ENCODE measurements around the gene SYT7. TPM values are rescaled to one million over a fixed set of nuclear protein-coding genes. Genes with fewer than 3 reads are reported as not detected.

Gene SYT7
- 3.6 and 6.8 TPM in 2 replicates for total RNA-seq

DNA sequence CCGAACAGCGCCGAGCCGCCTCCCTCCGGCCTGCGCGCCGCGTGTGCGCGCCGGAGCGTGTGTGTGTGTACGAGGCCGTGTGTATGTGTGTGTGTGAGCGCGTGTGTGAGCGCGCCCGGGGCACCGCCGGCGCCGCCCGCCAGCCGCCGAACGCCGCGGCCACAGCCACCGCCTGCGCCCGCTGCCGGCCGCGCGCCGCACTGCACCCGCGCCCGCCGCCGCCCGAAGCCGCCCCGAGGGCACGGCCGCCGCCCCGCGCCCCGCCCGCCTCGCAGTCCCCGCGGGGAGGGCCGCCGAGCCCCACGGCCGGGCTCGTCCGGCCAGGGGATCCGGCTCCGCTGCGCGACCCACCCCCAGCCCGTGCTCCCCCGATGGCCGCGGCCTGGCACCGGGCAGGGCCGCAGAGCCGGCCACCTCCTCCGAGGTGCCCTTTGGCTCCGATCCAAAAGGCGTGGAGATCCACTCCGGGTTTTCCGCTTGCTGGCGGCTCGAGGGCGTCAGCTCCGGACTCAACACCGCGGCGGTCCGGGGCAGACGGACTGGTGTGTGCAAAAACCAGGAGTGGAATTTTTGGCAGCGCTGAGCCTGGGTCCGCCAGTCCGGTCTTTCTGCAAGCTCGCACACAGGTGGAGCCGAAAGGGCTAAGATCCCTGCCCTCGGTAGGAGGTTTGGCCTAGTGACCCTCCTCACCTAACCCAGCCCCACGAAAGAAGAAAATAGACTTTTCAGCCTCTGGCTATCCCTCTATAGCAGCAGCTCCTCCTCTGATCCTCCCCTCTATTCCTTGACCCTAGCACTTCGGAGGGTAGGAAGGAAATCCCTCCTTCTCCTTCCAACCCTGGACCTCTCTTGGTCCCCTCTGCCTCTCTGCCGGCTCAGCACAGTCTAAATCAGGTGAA, at the start of gene SYT7:
SYT7 (minus strand) TSS at position 47 of the 899 bp plus-strand sequence. CDS start 256 bp downstream, outside the sequence.
- H3K4me3 ChIP-seq (ENCODE audit: insufficient read depth, low read length) = peak within 1 kb of the TSS; percentile 66
- TF ChIP-seq CTCF (IDR thresholded peaks at IDR 0.05; ENCODE audit: extremely low read depth, low read depth, low read length) = no peak
- peaks cover 43% of the 10 kb centered on the region for H3K27me3 ChIP-seq (ENCODE audit: insufficient read depth, low read length)
- DNase-seq (ENCODE audit: insufficient read length, low spot score, missing footprints) = peak; percentile 100
- no peak within 1 kb of the TSS for H2AFZ ChIP-seq (ENCODE audit: low read length)
- no peaks in the 10 kb centered on the region for H3K36me3 ChIP-seq (ENCODE audit: insufficient read depth, low read length)
- peaks cover 4% of the 10 kb centered on the region for H3K4me1 ChIP-seq (ENCODE audit: insufficient read depth, low read length)
- peaks cover 6% of the 10 kb centered on the region for H4K20me1 ChIP-seq (ENCODE audit: insufficient read depth, low read length)
- H3K79me2 ChIP-seq (ENCODE audit: insufficient read depth, low read length) = no peaks in the 10 kb centered on the region
- no peaks in the 10 kb centered on the region for H3K9me3 ChIP-seq (ENCODE audit: low read depth, low read length)
- no peak within 1 kb of the TSS for H3K27ac ChIP-seq (ENCODE audit: low read depth, low read length)
- peak within 1 kb of the TSS; percentile 64 for H3K4me2 ChIP-seq (ENCODE audit: insufficient read depth, low read length)

- no peak overlapping the region for H3K4me2 ChIP-seq (ENCODE audit: insufficient read depth, low read length)
- H3K36me3 ChIP-seq (ENCODE audit: insufficient read depth, low read length) = peaks cover 2% of the 10 kb centered on the region
- no peak for TF ChIP-seq CTCF (IDR thresholded peaks at IDR 0.05; ENCODE audit: extremely low read depth, low read depth, low read length)
- H3K27me3 ChIP-seq (ENCODE audit: insufficient read depth, low read length) = no peaks in the 10 kb centered on the region
- H3K4me3 ChIP-seq (ENCODE audit: insufficient read depth, low read length) = no peak overlapping the region
- H3K79me2 ChIP-seq (ENCODE audit: insufficient read depth, low read length) = no peaks in the 10 kb centered on the region
- H3K27ac ChIP-seq (ENCODE audit: low read depth, low read length) = no peak overlapping the region
- peaks cover 23% of the 10 kb centered on the region for H3K4me1 ChIP-seq (ENCODE audit: insufficient read depth, low read length)
- peak; percentile 41 for DNase-seq (ENCODE audit: insufficient read length, low spot score, missing footprints)
- H2AFZ ChIP-seq (ENCODE audit: low read length) = no peak overlapping the region
- H4K20me1 ChIP-seq (ENCODE audit: insufficient read depth, low read length) = no peaks in the 10 kb centered on the region
- H3K9me3 ChIP-seq (ENCODE audit: low read depth, low read length) = no peaks in the 10 kb centered on the region
Observed at GRCh38 chr11:61630089-61630488, 49.2 kb upstream of the SYT7 start.

GRCh38 chr11:61629082-61629833, 48.4 kb upstream of the SYT7 start:
- Histone ChIP-seq H3K9me3 (ENCODE audit: low read depth, low read length) (no peaks in the 10 kb centered on the region), H3K4me3 (ENCODE audit: insufficient read depth, low read length) (no peak overlapping the region), H3K27me3 (ENCODE audit: insufficient read depth, low read length) (no peaks in the 10 kb centered on the region), H3K4me2 (ENCODE audit: insufficient read depth, low read length) (no peak overlapping the region), H4K20me1 (ENCODE audit: insufficient read depth, low read length) (no peaks in the 10 kb centered on the region), H3K36me3 (ENCODE audit: insufficient read depth, low read length) (peaks cover 2% of the 10 kb centered on the region), H2AFZ (ENCODE audit: low read length) (no peak overlapping the region), H3K4me1 (ENCODE audit: insufficient read depth, low read length) (peaks cover 23% of the 10 kb centered on the region), H3K79me2 (ENCODE audit: insufficient read depth, low read length) (no peaks in the 10 kb centered on the region), H3K27ac (ENCODE audit: low read depth, low read length) (no peak overlapping the region)
- peak; percentile 51 for DNase-seq (ENCODE audit: insufficient read length, low spot score, missing footprints)
- TF ChIP-seq CTCF (IDR thresholded peaks at IDR 0.05; ENCODE audit: extremely low read depth, low read depth, low read length) = no peak

GRCh38 chr11:61628662-61628970, 47.7 kb upstream of the SYT7 start:
- Histone ChIP-seq H3K9me3 (ENCODE audit: low read depth, low read length) (no peaks in the 10 kb centered on the region), H3K27ac (ENCODE audit: low read depth, low read length) (no peak overlapping the region), H2AFZ (ENCODE audit: low read length) (no peak overlapping the region), H4K20me1 (ENCODE audit: insufficient read depth, low read length) (no peaks in the 10 kb centered on the region), H3K4me1 (ENCODE audit: insufficient read depth, low read length) (peaks cover 23% of the 10 kb centered on the region), H3K27me3 (ENCODE audit: insufficient read depth, low read length) (no peaks in the 10 kb centered on the region), H3K36me3 (ENCODE audit: insufficient read depth, low read length) (peaks cover 2% of the 10 kb centered on the region), H3K4me3 (ENCODE audit: insufficient read depth, low read length) (no peak overlapping the region), H3K79me2 (ENCODE audit: insufficient read depth, low read length) (no peaks in the 10 kb centered on the region), H3K4me2 (ENCODE audit: insufficient read depth, low read length) (no peak overlapping the region)
- DNase-seq (ENCODE audit: insufficient read length, low spot score, missing footprints) = no peak
- TF ChIP-seq CTCF (IDR thresholded peaks at IDR 0.05; ENCODE audit: extremely low read depth, low read depth, low read length) = no peak
